NCI-H2227 (cell line): ENCODE measurements around the gene AGTRAP.

Experiments
- DNase-seq: peaks from one replicate; lab custom pipeline; 2025; ENCODE audit not compliant: unreplicated experiment; lab: John Stamatoyannopoulos, UW

Gene AGTRAP

DNA sequence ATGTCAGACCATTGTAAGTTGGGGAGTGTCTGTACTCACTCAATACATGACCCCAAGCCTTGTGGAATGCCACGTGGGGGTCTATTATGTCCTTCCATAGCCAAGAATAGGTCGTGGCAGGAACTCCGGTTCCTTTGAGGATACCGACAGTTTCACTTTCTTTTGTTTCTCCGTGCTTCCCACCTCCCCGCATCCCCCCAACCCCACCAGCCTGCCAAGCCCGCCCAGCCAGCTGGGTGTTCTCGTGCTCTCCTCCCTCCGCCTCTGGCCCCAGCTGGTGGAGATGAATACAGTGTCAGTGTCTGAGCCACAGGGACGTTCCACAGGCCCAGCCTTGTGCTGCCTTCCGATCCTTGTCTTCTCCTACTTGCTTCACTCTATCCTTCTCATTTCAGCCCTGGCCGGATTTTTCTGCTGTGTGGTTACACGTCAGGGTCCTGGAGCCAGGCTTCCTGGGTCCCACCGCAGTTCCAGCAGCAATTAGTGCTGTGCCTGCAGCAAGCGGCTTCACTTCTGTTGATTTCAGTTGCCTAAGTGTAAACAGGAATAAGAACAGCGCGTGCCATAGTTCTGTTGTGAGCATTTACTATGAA is 4.1 kb upstream of the AGTRAP start:
- DNase-seq, result peak; percentile 89

- DNase-seq, result no peak
Observed at GRCh38 chr1:11733306-11733705, 2.6 kb upstream of the AGTRAP start.

GRCh38 chr1:11735531-11735853 is 444 bp upstream of the AGTRAP start:
- DNase-seq, result no peak

DNA sequence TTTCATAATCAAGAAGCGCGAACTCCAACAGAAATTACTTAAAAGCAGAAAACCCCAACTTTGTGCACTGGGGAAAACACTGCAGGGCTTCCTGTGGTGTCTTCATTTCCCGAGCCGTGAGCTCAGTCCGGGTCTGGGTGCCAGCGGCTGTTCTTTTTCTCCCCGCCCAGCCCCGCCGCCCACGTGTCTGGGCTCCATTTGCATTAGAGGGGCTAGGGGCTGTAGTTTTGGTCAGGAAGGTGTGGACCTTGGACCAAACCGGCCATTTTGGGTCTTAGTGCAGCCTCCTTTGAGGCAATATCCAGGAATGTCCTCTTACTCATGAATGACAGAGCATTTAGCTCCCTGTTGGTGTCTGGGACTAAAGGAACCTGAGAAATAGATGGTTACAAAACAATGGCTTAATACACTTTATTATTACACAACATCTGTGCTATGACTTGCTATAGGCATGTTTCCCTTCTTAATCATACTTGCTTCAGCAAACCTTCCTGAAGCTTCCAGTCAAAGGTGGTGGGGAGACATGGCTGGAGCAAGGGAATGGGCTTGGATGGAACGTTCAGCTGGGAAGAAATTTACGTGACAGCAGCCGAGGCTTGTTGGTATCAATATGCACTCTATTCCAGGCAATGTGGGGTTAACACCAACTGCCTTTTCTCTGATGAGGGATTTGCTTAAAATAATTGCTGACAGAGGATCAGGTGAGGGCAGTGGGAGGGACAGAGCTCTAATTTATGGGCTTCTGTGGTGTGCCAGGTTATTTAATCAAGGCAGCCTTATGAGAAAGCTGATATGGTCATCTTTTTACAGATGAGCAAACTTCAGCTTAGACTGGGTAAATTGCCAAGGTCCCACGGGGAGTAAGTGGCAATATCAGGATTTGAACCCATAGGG is 1.1 kb downstream of the AGTRAP start:
- peak; percentile 38 for DNase-seq

DNA sequence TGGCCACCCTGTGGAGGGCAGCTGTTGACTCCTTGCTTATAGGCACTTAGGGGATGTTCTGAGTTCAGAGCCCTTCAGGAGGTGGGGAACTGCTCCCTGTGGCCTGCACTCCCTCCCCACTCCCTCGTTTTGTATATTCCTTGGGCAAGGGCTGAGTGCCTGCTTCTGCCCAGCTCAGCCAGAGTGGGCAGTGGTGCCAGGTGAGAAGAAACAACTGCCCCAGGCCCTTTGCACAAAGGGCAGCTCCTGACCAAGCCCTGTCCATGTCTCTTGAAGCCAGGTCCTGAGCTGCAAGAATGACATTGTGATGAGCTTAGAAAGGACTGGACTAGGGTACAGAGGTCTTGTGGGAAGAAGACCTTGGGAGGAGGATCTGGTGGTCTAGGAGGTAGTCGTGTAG is 2.2 kb downstream of the AGTRAP start:
- DNase-seq, result no peak

DNA sequence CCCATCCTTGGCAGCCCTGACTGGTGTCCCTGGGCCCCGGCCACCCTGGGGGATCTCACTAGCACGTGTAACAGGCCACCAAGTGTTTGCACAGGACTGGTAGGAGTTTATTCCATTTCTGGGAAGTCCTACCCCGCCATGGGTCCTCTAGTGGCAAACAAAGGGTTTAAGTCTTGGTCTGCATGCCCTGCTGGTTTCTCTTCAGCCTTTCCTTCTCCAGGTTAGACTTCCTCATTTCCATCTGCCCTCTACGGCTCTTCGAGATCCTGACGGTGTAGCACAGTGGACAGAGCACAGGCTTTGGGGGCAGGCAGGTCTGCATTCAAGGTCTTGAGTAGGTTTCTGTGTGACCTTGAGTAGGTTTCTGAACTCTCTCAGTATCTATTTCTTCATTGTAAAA is 2.8 kb downstream of the AGTRAP start:
- DNase-seq, result no peak

- no peak for DNase-seq
Observed at GRCh38 chr1:11740258-11741192, 4.6 kb downstream of the AGTRAP start.

DNA sequence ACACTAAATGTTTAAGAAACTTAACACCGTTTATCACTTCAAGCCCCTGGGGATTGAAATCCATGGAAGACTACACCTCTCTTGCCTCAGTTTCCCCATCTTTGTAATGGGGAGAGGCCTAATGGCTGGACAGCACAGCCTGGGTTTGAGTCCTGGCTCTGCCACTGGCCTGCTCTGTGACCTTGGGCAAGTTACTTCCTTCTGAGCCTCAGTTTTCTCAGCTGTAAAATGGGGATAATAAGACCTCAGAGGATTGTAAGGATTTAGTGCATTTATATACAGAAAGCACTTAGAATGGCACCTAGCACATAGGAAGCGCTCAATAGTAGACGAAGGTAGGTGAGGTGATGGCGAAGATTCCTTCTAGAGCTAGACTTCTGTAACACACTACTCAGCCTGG is 5.5 kb downstream of the AGTRAP start:
- DNase-seq, result no peak

DNA sequence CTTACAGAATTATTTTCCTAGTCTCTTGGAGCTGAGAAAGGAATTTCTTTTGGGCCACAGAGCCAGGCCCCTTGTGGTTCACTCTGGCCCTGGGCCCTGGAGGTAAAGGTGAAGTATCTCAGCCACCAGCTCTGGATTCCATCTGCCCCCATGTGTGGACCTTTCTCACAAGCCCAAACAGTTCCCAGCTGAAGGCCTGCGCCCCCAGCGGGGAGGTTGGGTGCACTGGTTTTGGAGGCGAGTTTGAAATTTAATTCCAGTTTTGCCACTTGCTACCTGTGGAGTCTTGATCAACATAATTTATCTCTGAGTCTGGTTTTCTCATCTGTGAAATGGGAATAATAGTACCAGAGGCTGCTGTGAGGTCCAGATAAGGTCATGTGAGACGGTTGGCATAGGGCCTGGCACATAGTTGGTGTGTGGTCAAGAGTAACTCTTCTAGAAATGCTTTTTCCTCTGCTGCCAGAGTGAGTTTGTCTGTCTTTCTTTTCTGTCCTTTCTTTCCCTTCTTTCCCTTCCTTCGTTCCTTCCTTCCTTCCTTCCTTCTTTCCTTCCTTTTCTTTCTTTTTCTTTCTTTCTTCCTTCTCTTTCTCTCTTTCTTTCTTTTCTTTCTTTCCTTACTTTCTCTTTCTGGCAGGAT is 6.1 kb downstream of the AGTRAP start:
- DNase-seq, result no peak

GRCh38 chr1:11744287-11744686 is 8.4 kb downstream of the AGTRAP start:
- DNase-seq, result no peak

GRCh38 chr1:11746092-11746491 is 10.2 kb downstream of the AGTRAP start:
- no peak for DNase-seq

DNA sequence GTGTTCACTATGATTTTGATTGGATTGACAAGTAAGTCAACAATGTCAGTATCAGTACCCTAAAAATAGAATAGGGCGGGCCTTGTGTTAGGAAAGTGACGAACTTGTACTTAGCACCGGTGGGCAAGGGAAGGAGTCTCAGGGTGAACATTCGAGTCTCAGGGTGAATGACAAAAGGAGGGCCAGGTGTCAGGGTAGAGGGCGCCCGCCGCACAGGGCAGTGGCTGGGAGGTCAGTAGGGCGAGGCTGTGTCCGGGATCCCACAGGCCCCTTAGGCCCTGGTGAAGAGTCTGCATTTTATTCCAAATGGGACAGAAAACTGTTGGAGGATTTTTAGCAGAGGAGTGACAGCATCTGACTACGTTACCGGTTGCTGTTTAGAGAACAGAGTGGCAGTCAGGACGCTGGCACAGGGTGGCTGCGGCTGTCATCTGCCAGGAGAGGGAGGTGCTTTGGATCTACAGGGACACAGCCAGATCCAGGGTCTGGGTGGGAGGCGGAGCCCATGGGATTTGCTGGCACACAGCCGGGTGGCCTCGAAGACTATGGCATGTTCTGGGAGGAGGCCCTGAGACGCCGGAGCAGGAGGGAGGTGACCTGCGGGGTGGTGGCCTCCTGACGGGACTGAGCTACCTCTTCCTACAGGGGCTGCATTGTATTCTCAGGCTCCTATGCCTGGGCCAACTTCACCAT is 11.0 kb downstream of the AGTRAP start:
- DNase-seq, result no peak

DNA sequence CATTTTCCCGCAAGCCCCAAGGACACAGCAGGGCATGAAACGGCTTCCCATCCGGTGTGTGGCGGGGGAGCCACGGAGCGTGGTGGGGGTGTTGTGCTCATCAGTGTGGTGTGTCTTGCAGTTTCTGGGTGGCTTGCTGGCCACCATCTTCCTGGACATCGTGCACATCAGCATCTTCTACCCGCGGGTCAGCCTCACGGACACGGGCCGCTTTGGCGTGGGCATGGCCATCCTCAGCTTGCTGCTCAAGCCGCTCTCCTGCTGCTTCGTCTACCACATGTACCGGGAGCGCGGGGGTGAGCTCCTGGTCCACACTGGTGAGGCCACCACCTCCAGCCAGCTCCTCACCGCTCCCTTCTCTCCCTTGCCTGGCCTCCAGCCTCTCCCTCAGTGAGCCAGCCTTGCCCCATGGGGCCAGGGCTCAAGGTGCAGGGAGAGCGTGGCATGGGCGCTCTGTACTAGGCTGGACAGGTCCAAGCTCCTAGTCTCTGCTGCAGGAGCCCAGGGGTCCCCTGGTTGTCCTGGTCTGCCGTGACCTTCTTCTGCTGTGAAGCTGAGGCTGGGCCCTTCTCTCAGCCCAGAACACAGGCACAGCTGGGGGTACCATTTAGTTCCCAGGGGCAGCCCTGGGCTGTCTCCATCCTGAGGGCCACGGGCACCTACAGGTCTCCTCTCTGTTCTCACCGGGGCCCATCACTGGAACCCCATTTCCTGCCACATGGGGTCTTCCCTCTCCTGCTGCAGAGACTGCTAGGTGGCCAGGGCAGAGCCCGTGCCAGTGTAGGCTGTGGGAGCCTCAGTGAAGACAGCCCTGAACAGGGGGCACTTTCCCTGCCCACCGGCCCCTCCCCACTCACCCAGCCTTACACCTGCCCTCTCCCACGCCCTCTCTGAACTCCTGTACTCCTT is 12.6 kb downstream of the AGTRAP start:
- no peak for DNase-seq

GRCh38 chr1:11749203-11749689 is 13.3 kb downstream of the AGTRAP start:
- DNase-seq, result peak; percentile 38

GRCh38 chr1:11749996-11750395 is 14.1 kb downstream of the AGTRAP start:
- no peak for DNase-seq

DNA sequence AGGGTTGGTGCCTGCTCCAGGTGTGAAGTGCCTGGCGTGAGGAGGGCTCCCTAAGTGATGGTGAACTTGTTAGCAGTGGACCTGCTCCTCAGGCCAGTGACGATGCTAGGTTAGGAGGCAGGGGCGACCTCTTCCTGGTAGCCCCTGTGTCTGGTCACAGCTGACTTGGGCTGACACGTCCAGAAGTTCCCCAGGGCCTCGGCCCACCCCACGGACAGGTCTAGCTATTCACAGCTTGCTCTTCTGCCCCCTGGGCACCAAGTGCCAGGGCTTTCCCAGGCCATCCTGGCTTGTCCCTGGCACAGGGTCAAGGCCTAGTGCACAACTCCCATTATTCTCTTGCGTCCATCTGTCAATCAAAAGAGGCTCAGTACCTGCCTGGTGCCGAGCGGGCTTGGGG is 15.2 kb downstream of the AGTRAP start:
- DNase-seq, result no peak

DNA sequence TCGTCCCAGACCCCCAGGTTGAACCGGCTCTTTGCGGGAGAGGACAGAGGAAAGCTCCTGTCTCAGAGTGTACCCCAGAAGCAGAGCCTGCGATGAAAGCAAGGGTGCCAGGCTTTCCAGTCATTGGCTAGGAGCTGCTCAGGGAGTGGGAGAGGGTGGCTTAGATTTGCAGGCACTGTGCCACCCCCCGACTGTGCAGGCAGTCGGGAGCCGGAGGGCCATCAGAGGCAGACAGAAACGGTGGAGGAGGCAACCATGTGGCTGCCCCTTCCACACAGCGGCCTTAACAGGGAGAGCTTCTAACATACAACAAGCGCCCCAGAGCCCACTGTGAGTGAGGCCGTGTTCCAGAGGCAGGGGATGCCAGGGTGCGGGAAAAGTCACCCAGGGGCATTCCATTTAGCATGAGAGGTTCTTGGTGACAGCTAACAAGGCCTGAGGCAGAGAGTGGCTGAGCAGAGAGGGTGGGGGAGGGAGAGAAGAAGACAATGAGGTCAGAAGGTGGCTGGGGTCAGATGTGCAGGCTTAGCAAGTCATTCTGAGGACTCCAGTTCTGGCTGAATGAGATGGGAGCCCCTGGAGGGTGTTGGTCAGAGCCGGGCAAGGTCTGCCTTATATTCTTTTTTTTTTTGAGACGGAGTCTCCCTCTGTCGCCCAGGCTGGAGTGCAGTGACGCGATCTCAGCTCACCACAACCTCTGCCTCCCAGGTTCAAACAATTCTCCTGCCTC is 16.6 kb downstream of the AGTRAP start:
- no peak for DNase-seq

GRCh38 chr1:11753555-11754208 is 17.7 kb downstream of the AGTRAP start:
- no peak for DNase-seq
